Measurements from ENCODE around the gene JAZF1. TPM values are rescaled to one million over a fixed set of nuclear protein-coding genes. Genes with fewer than 3 reads are reported as not detected.

The JAZF1 gene
- total RNA-seq, 2 donors from 2014 or later: 13.9 to 16.5 TPM

GRCh38 chr7:28112467-28112866 is 68.1 kb downstream of the JAZF1 start:
- DNase-seq (ENCODE audit: low spot score) (no peak), ATAC-seq (ENCODE audit: insufficient number of reproducible peaks, low FRiP score, low read depth) (no peak)
- no peak for TF ChIP-seq CTCF (IDR thresholded peaks at IDR 0.05)
- no peaks in the 10 kb centered on the region for H3K9me3 ChIP-seq
- peaks cover 0 to 9% of the 10 kb centered on the region in 2 donors for H3K4me1 ChIP-seq (ENCODE audit: control insufficient read depth in 1 of 2, low read depth in 2 of 2)
- H3K27me3 ChIP-seq (replicated peaks; ENCODE audit: insufficient read depth): no peaks in the 10 kb centered on the region
- H3K36me3 ChIP-seq: no peaks in the 10 kb centered on the region
- H3K4me3 ChIP-seq: no peak overlapping the region
- H3K27ac ChIP-seq: no peak overlapping the region

GRCh38 chr7:28112012-28112411 is 68.6 kb downstream of the JAZF1 start:
- H3K4me3 ChIP-seq: no peak overlapping the region
- H3K27me3 ChIP-seq (replicated peaks; ENCODE audit: insufficient read depth): no peaks in the 10 kb centered on the region
- H3K4me1 ChIP-seq (ENCODE audit: control insufficient read depth in 1 of 2, low read depth in 2 of 2): peaks cover 0 to 9% of the 10 kb centered on the region in 2 donors
- H3K9me3 ChIP-seq: no peaks in the 10 kb centered on the region
- no peak for TF ChIP-seq CTCF (IDR thresholded peaks at IDR 0.05)
- no peaks in the 10 kb centered on the region for H3K36me3 ChIP-seq
- H3K27ac ChIP-seq: no peak overlapping the region
- ATAC-seq (ENCODE audit: insufficient number of reproducible peaks, low FRiP score, low read depth): no peak
- DNase-seq (ENCODE audit: low spot score): no peak

- Histone ChIP-seq H3K27ac (no peak overlapping the region), H3K4me1 (ENCODE audit: control insufficient read depth in 1 of 2, low read depth in 2 of 2) (peaks cover 0 to 9% of the 10 kb centered on the region in 2 donors)
- TF ChIP-seq CTCF (IDR thresholded peaks at IDR 0.05): no peak
Observed at GRCh38 chr7:28110427-28111012, 70.1 kb downstream of the JAZF1 start.

GRCh38 chr7:28108747-28109146 is 71.8 kb downstream of the JAZF1 start:
- Histone ChIP-seq H3K4me3 (no peak overlapping the region), H3K27ac (no peak overlapping the region), H3K36me3 (no peaks in the 10 kb centered on the region), H3K27me3 (replicated peaks; ENCODE audit: insufficient read depth) (no peaks in the 10 kb centered on the region), H3K9me3 (no peaks in the 10 kb centered on the region), H3K4me1 (ENCODE audit: control insufficient read depth in 1 of 2, low read depth in 2 of 2) (peaks cover 0 to 16% of the 10 kb centered on the region in 2 donors)
- no peak for TF ChIP-seq CTCF (IDR thresholded peaks at IDR 0.05)
- no peak for DNase-seq (ENCODE audit: low spot score)
- ATAC-seq (ENCODE audit: insufficient number of reproducible peaks, low FRiP score, low read depth): no peak

More at GRCh38 chr7:28110427-28111012, 70.1 kb downstream of the JAZF1 start:
- H3K36me3 ChIP-seq: no peaks in the 10 kb centered on the region
- H3K27me3 ChIP-seq (replicated peaks; ENCODE audit: insufficient read depth): no peaks in the 10 kb centered on the region
- no peak overlapping the region for H3K4me3 ChIP-seq
- H3K9me3 ChIP-seq: no peaks in the 10 kb centered on the region
- no peak for ATAC-seq (ENCODE audit: insufficient number of reproducible peaks, low FRiP score, low read depth)
- DNase-seq (ENCODE audit: low spot score): no peak

GRCh38 chr7:28107960-28108359 is 72.6 kb downstream of the JAZF1 start:
- TF ChIP-seq CTCF (IDR thresholded peaks at IDR 0.05): no peak
- Histone ChIP-seq H3K9me3 (no peaks in the 10 kb centered on the region), H3K27me3 (replicated peaks; ENCODE audit: insufficient read depth) (no peaks in the 10 kb centered on the region), H3K4me1 (ENCODE audit: control insufficient read depth in 1 of 2, low read depth in 2 of 2) (peaks cover 0 to 19% of the 10 kb centered on the region in 2 donors), H3K4me3 (no peak overlapping the region), H3K36me3 (no peaks in the 10 kb centered on the region), H3K27ac (no peak overlapping the region)
- ATAC-seq (ENCODE audit: insufficient number of reproducible peaks, low FRiP score, low read depth) (no peak), DNase-seq (ENCODE audit: low spot score) (no peak)
